Measurements from ENCODE around the gene KDM6A. TPM values are rescaled to one million over a fixed set of nuclear protein-coding genes. Genes with fewer than 3 reads are reported as not detected.
"Not testable (repeated sequence)": the region's sequence is repeated elsewhere in the genome, so short reads cannot be mapped to it uniquely, and the experiment has no call there.

Gene KDM6A
- polyA plus RNA-seq, 3 donors from 2014 or later, result 8.1 to 24.8 (median 14.5) TPM

- peak overlapping the region; percentile 40 to 68 (median 58) for H3K4me3 Mint-ChIP-seq
- no peaks in the 10 kb centered on the region for H3K9me3 Mint-ChIP-seq
- peak overlapping the region in 1 of 6 donors; percentile 55 for H3K27ac Mint-ChIP-seq
- peaks cover 66 to 77% of the 10 kb centered on the region in 2 donors for H3K4me1 Mint-ChIP-seq
- no peak for DNase-seq
- H3K27me3 Mint-ChIP-seq (ENCODE audit: low read depth in 3 of 3), result no peaks in the 10 kb centered on the region
- no peaks in the 10 kb centered on the region for H3K36me3 Mint-ChIP-seq
These were observed 41.7 kb downstream of the KDM6A start for GRCh38 chrX:44914532-44915198.

DNA sequence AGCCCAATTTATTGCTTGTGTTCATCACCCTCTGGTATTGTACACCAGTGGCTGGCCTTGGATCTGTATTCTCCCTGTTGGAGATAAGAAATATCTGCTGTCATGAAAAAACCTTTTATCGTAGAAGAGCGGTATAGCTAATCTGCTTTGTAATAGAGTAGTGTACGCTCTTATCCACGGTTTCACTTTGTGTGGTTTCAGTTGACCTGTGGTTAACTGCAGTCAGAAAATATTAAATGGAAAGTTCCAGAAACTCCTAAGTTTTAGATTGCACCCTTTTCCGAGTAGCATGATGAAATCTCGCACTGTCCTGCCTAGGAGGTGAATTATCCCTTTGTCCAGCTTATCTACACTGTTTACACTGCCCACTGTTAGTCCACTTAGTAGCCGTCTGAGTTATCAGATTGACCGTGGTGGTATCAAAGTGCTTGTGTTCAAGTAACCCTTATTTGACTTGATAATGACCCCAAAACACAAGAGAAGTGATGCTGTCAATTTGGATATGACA lies 42.4 kb downstream of the KDM6A start:
- no peak for DNase-seq
- Mint-ChIP-seq H3K4me1 (peaks cover 68 to 79% of the 10 kb centered on the region in 2 donors), H3K4me3 (peak overlapping the region; percentile 40 to 68 (median 58)), H3K27ac (peak overlapping the region in 3 of 6 donors; percentile 31 to 43 (median 32)), H3K27me3 (ENCODE audit: low read depth in 3 of 3) (no peaks in the 10 kb centered on the region), H3K36me3 (no peaks in the 10 kb centered on the region), H3K9me3 (no peaks in the 10 kb centered on the region)

GRCh38 chrX:44918722-44919121 lies 45.7 kb downstream of the KDM6A start:
- H3K4me3 Mint-ChIP-seq, result no peak overlapping the region
- H3K27me3 Mint-ChIP-seq (ENCODE audit: low read depth in 3 of 3), result no peaks in the 10 kb centered on the region
- peak overlapping the region in 1 of 6 donors; percentile 55 for H3K27ac Mint-ChIP-seq
- H3K4me1 Mint-ChIP-seq, result peaks cover 78 to 90% of the 10 kb centered on the region in 2 donors
- H3K9me3 Mint-ChIP-seq, result no peaks in the 10 kb centered on the region
- H3K36me3 Mint-ChIP-seq, result no peaks in the 10 kb centered on the region
- no peak for DNase-seq

- Mint-ChIP-seq H3K27ac (peak overlapping the region; percentile 35 to 78 (median 66)), H3K27me3 (ENCODE audit: low read depth in 3 of 3) (peaks cover 0 to 4% (median 2%) of the 10 kb centered on the region in 3 donors), H3K36me3 (no peaks in the 10 kb centered on the region), H3K4me3 (peak overlapping the region; percentile 70 to 78 (median 73)), H3K4me1 (peaks cover 80 to 91% of the 10 kb centered on the region in 2 donors), H3K9me3 (no peaks in the 10 kb centered on the region)
- peak; percentile 19 to 28 (median 20) for DNase-seq
These were observed 50.0 kb downstream of the KDM6A start for GRCh38 chrX:44922980-44923379.

DNA sequence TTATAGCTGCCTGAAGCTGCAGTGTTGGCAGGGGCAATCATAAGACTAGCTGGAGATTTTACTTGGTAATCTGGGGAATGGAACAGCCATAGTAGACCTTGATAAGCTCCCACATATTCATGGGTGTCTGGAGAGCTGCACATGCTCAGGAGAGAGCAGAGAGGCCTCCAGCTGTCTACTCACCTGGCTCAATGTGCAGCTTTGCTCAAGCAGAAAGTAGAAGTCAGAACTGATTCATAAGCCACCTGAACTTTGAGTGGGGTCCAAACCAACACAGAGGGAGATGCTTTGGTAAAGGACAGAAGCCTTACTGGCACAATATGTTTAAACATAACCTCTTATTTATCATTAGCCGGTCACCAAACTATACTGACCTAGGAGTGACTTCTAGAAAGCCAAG lies 54.4 kb downstream of the KDM6A start:
- Mint-ChIP-seq H3K9me3 (no peaks in the 10 kb centered on the region), H3K4me3 (peak overlapping the region in 1 of 5 donors; percentile 1), H3K27ac (peak overlapping the region in 2 of 6 donors; percentile 3 to 50), H3K27me3 (ENCODE audit: low read depth in 3 of 3) (peaks cover 0 to 7% (median 2%) of the 10 kb centered on the region in 3 donors), H3K4me1 (peaks cover 85 to 98% of the 10 kb centered on the region in 2 donors), H3K36me3 (peaks cover 0 to 4% (median 0%) of the 10 kb centered on the region in 3 donors)
- DNase-seq, result no peak

- peaks cover 82 to 92% of the 10 kb centered on the region in 2 donors for H3K4me1 Mint-ChIP-seq
- DNase-seq, result no peak
- H3K27me3 Mint-ChIP-seq (ENCODE audit: low read depth in 3 of 3), result peaks cover 0 to 7% (median 0%) of the 10 kb centered on the region in 3 donors
- H3K36me3 Mint-ChIP-seq, result peaks cover 0 to 4% (median 0%) of the 10 kb centered on the region in 3 donors
- no peaks in the 10 kb centered on the region for H3K9me3 Mint-ChIP-seq
- H3K4me3 Mint-ChIP-seq, result no peak overlapping the region
- peak overlapping the region in 2 of 6 donors; percentile 20 to 61 for H3K27ac Mint-ChIP-seq
These were observed 58.5 kb downstream of the KDM6A start for GRCh38 chrX:44931441-44931973.

- Mint-ChIP-seq H3K9me3 (no peaks in the 10 kb centered on the region), H3K4me1 (peaks cover 86 to 92% of the 10 kb centered on the region in 2 donors), H3K4me3 (no peak overlapping the region), H3K27ac (no peak overlapping the region), H3K27me3 (ENCODE audit: low read depth in 3 of 3) (peaks cover 0 to 10% (median 0%) of the 10 kb centered on the region in 3 donors), H3K36me3 (no peaks in the 10 kb centered on the region)
- DNase-seq, result no peak
These were observed 62.2 kb downstream of the KDM6A start for GRCh38 chrX:44935172-44935571.

DNA sequence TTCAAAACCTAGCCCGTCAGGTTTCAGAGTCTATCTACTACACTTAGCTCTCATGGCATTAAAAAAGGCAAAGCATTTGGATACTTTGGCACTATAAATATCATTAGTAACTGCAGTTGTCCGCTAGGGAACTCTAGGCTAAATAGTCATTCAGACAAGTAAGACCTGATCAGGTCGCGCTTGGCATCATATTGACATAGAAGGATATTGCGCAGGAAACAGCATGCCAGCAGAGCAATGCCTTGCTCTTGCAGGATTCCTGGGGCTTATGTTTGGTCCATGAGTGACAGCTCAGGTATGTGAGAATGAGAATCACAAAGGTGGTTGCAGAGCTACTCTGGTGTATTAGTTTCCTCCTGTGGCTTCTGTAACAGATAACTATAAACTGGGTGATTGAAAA lies 62.7 kb downstream of the KDM6A start:
- H3K36me3 Mint-ChIP-seq, result no peaks in the 10 kb centered on the region
- H3K9me3 Mint-ChIP-seq, result no peaks in the 10 kb centered on the region
- H3K27me3 Mint-ChIP-seq (ENCODE audit: low read depth in 3 of 3), result peaks cover 0 to 10% (median 0%) of the 10 kb centered on the region in 3 donors
- no peak for DNase-seq
- no peak overlapping the region for H3K4me3 Mint-ChIP-seq
- peaks cover 89 to 92% of the 10 kb centered on the region in 2 donors for H3K4me1 Mint-ChIP-seq
- no peak overlapping the region for H3K27ac Mint-ChIP-seq

GRCh38 chrX:44937606-44938005 lies 64.6 kb downstream of the KDM6A start:
- peak overlapping the region; percentile 68 to 85 (median 83) for H3K4me3 Mint-ChIP-seq
- H3K4me1 Mint-ChIP-seq, result peaks cover 78 to 84% of the 10 kb centered on the region in 2 donors
- H3K9me3 Mint-ChIP-seq, result no peaks in the 10 kb centered on the region
- H3K36me3 Mint-ChIP-seq, result no peaks in the 10 kb centered on the region
- H3K27me3 Mint-ChIP-seq (ENCODE audit: low read depth in 3 of 3), result peaks cover 0 to 5% (median 0%) of the 10 kb centered on the region in 3 donors
- DNase-seq, result no peak
- H3K27ac Mint-ChIP-seq, result peak overlapping the region; percentile 68 to 86 (median 78)

GRCh38 chrX:44938111-44938510 lies 65.1 kb downstream of the KDM6A start:
- Mint-ChIP-seq H3K27ac (peak overlapping the region in 5 of 6 donors; percentile 14 to 86 (median 76)), H3K4me1 (peaks cover 80 to 88% of the 10 kb centered on the region in 2 donors), H3K9me3 (no peaks in the 10 kb centered on the region), H3K27me3 (ENCODE audit: low read depth in 3 of 3) (peaks cover 0 to 5% (median 0%) of the 10 kb centered on the region in 3 donors), H3K4me3 (peak overlapping the region; percentile 36 to 85 (median 83)), H3K36me3 (no peaks in the 10 kb centered on the region)
- no peak for DNase-seq

GRCh38 chrX:44940541-44940940 lies 67.6 kb downstream of the KDM6A start:
- not testable (repeated sequence) for H3K27me3 Mint-ChIP-seq (ENCODE audit: low read depth in 3 of 3); DNase-seq; H3K27ac Mint-ChIP-seq
- Mint-ChIP-seq H3K36me3 (peaks cover 4 to 10% (median 6%) of the 10 kb centered on the region in 3 donors), H3K4me1 (peaks cover 63 to 90% of the 10 kb centered on the region in 2 donors), H3K9me3 (peaks cover 0 to 10% (median 5%) of the 10 kb centered on the region in 6 donors), H3K4me3 (peak overlapping the region in 1 of 5 donors; percentile 14)

- Mint-ChIP-seq H3K27ac (no peak overlapping the region), H3K4me1 (peaks cover 47 to 78% of the 10 kb centered on the region in 2 donors), H3K36me3 (peaks cover 4 to 10% (median 6%) of the 10 kb centered on the region in 3 donors), H3K9me3 (peaks cover 0 to 10% (median 5%) of the 10 kb centered on the region in 6 donors), H3K4me3 (no peak overlapping the region), H3K27me3 (ENCODE audit: low read depth in 3 of 3) (no peaks in the 10 kb centered on the region)
- no peak for DNase-seq
These were observed 70.0 kb downstream of the KDM6A start for GRCh38 chrX:44943007-44943406.

DNA sequence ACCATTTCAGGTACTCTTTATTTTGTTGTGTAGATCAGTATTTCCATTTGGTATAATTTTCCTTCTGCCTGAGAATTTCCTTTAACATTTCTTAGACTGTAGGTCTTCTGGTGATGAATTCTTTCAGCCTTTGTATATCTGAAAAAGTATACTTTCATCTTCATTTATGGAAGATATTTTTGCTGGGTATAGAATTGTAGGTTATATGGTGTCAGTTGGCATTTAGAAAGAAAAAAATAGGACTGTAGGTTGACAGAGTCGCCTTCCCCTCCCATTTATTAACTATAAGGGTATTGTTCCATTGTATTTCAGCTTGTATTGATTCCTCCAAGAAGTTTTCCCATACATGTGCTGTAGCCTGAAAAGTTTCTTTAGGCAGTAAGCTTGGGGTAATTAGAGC lies 71.9 kb downstream of the KDM6A start:
- Mint-ChIP-seq H3K36me3 (peaks cover 4 to 10% (median 6%) of the 10 kb centered on the region in 3 donors), H3K9me3 (peaks cover 0 to 10% (median 5%) of the 10 kb centered on the region in 6 donors), H3K27ac (peak overlapping the region in 1 of 6 donors; percentile 64), H3K27me3 (ENCODE audit: low read depth in 3 of 3) (no peaks in the 10 kb centered on the region), H3K4me3 (no peak overlapping the region), H3K4me1 (peaks cover 40 to 76% of the 10 kb centered on the region in 2 donors)
- no peak for DNase-seq

GRCh38 chrX:44945736-44946135 lies 72.7 kb downstream of the KDM6A start:
- no peak for DNase-seq
- H3K27ac Mint-ChIP-seq, result no peak overlapping the region

More at GRCh38 chrX:44945736-44946135, 72.7 kb downstream of the KDM6A start:
- H3K9me3 Mint-ChIP-seq, result peaks cover 0 to 10% (median 5%) of the 10 kb centered on the region in 6 donors
- H3K4me3 Mint-ChIP-seq, result no peak overlapping the region
- peaks cover 0 to 3% (median 0%) of the 10 kb centered on the region in 3 donors for H3K27me3 Mint-ChIP-seq (ENCODE audit: low read depth in 3 of 3)
- H3K36me3 Mint-ChIP-seq, result peaks cover 4 to 10% (median 6%) of the 10 kb centered on the region in 3 donors
- peaks cover 43 to 77% of the 10 kb centered on the region in 2 donors for H3K4me1 Mint-ChIP-seq

All from immature natural killer cell (primary cell).